ENCODE measurements around the gene TMEM119.

Gene TMEM119

GRCh38 chr12:108551535-108551934 lies 46.3 kb downstream of the TMEM119 start:
- DNase-seq (ENCODE audit: extremely low spot score), result no peak
- ChIA-PET POLR2A (no interaction called here), CTCF (no interaction called here)
- TF ChIP-seq, protein P1, sequence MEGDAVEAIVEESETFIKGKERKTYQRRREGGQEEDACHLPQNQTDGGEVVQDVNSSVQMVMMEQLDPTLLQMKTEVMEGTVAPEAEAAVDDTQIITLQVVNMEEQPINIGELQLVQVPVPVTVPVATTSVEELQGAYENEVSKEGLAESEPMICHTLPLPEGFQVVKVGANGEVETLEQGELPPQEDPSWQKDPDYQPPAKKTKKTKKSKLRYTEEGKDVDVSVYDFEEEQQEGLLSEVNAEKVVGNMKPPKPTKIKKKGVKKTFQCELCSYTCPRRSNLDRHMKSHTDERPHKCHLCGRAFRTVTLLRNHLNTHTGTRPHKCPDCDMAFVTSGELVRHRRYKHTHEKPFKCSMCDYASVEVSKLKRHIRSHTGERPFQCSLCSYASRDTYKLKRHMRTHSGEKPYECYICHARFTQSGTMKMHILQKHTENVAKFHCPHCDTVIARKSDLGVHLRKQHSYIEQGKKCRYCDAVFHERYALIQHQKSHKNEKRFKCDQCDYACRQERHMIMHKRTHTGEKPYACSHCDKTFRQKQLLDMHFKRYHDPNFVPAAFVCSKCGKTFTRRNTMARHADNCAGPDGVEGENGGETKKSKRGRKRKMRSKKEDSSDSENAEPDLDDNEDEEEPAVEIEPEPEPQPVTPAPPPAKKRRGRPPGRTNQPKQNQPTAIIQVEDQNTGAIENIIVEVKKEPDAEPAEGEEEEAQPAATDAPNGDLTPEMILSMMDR (IDR thresholded peaks at IDR 0.05; ENCODE audit: control extremely low read depth, extremely low read depth, low read depth, missing control alignments), result no peak

GRCh38 chr12:108548954-108549521 lies 48.8 kb downstream of the TMEM119 start:
- no peak for DNase-seq (ENCODE audit: extremely low spot score)
- TF ChIP-seq, protein P1 (IDR thresholded peaks at IDR 0.05; ENCODE audit: control extremely low read depth, extremely low read depth, low read depth, missing control alignments), result no peak
- ChIA-PET POLR2A (interaction anchor here (1.0 kb wide), 1 partner anchor 13 kb away, joined by 3 read pairs; the partner anchor contains the start of gene ISCU), CTCF (interaction anchor here (0.8 to 2.4 kb wide), 9 partner anchors 8 to 255 kb away, joined by 3 to 9 read pairs (median 5); partner anchors contain the start of gene ISCU)

GRCh38 chr12:108547686-108548085 lies 50.2 kb downstream of the TMEM119 start:
- no peak for DNase-seq (ENCODE audit: extremely low spot score)
- TF ChIP-seq, protein P1 (IDR thresholded peaks at IDR 0.05; ENCODE audit: control extremely low read depth, extremely low read depth, low read depth, missing control alignments), result no peak
- ChIA-PET CTCF (interaction anchor here (0.8 to 2.4 kb wide), 3 partner anchors 10 to 70 kb away, joined by 3 to 7 read pairs (median 3); no protein-coding TSS in a partner anchor), POLR2A (no interaction called here)

GRCh38 chr12:108543652-108544051 lies 54.2 kb downstream of the TMEM119 start:
- ChIA-PET CTCF (interaction anchor here (1.0 to 1.6 kb wide), 3 partner anchors 14 to 74 kb away, joined by 3 to 8 read pairs (median 4); no protein-coding TSS in a partner anchor), POLR2A (no interaction called here)
- TF ChIP-seq, protein P1 (IDR thresholded peaks at IDR 0.05; ENCODE audit: control extremely low read depth, extremely low read depth, low read depth, missing control alignments), result no peak
- no peak for DNase-seq (ENCODE audit: extremely low spot score)

DNA sequence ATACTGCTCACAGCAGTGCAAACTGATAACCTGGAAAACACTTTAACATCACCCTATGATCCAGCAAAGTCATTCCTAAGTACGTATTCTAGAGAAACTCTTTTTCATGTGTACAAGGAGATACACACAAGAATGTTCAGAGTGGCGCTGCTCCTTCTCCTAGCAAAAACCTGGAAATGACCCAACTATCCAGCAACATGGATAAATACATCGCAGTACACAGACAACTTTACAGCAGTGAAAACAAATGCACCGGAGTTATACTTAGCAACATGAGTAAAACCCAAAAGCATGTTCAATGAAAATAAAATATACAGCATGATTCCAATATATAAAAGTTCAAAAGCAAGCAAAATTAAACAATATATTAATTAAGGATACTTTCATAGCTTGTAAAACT lies 55.6 kb downstream of the TMEM119 start:
- DNase-seq (ENCODE audit: extremely low spot score), result no peak
- CTCF ChIA-PET, result interaction anchor here (0.7 to 1.6 kb wide), 3 partner anchors 30 to 552 kb away, joined by 3 to 8 read pairs (median 4); no protein-coding TSS in a partner anchor
- TF ChIP-seq, protein P1 (IDR thresholded peaks at IDR 0.05; ENCODE audit: control extremely low read depth, extremely low read depth, low read depth, missing control alignments), result no peak
- POLR2A ChIA-PET, result no interaction called here
